Ishikawa (cell line): ENCODE results near the gene C14orf132.

Experiments
- CEBPB ChIP-seq: IDR thresholded peaks from 2 replicates; pipeline ENCODE4 v1.6.1; 2012
- YY1 ChIP-seq: IDR thresholded peaks from 2 replicates; pipeline ENCODE4 v1.6.1; 2012; ENCODE audit warnings: low read depth

DNA sequence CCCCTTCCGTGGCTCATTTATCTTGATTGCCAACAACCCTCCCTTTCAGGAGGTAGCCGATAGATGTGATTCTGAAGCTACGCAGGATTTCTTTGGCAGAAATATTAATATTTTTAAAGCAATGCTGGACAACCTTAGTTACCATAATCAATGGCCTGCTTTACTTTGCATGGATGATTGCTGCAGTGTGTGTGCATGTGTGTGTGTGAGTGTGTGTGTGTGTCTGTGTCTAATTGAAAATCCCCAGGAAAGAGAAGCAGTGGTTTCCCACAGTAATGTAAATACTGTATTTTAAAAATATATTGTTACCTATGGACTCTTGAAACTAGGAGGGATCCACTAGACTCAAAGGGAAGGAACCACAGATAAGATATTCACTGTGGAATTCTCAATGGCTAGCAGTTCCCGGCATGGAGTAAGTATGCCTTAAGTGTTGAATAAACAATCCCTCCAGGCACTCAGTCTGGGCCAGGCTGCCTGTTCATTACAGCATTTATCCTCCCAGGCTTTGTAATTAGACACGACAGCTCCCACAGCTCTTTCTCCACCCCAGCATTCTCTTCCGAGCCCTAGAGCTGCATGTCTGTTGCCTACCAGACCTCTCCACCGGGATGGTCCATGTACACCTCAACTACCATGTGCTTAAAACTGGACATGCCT, 22.5 kb upstream of the C14orf132 start:
- no peak for TF ChIP-seq CEBPB
- no peak for TF ChIP-seq YY1
